GM12874 (cell line): Measurements from ENCODE around the gene CEACAM1.

Experiments used
- CTCF ChIP-seq: IDR thresholded peaks from 2 replicates; pipeline ENCODE4 v1.5.1; 2011; ENCODE audit warnings: low read depth, mild to moderate bottlenecking, control low read depth, low read length, moderate library complexity; ENCODE audit not compliant: insufficient read depth

The CEACAM1 gene

GRCh38 chr19:42474743-42475142 is 53.5 kb downstream of the CEACAM1 start:
- TF ChIP-seq CTCF = no peak

GRCh38 chr19:42473686-42474085 is 54.6 kb downstream of the CEACAM1 start:
- TF ChIP-seq CTCF = no peak

- no peak for TF ChIP-seq CTCF
These were observed 55.7 kb downstream of the CEACAM1 start for GRCh38 chr19:42472402-42473147.

- TF ChIP-seq CTCF = no peak
These were observed 56.6 kb downstream of the CEACAM1 start for GRCh38 chr19:42471554-42472249.

GRCh38 chr19:42469311-42470235 is 58.7 kb downstream of the CEACAM1 start:
- TF ChIP-seq CTCF = no peak

- no peak for TF ChIP-seq CTCF
These were observed 59.9 kb downstream of the CEACAM1 start for GRCh38 chr19:42468273-42468796.

GRCh38 chr19:42467183-42467760 is 61.0 kb downstream of the CEACAM1 start:
- TF ChIP-seq CTCF = no peak
